CD4-positive, alpha-beta memory T cell (primary cell): ENCODE measurements around the gene POGZ. TPM values are rescaled to one million over a fixed set of nuclear protein-coding genes. Genes with fewer than 3 reads are reported as not detected.
A peak's percentile ranks its signal among the peaks of the same experiment; 100 is the strongest.
"Not testable (repeated sequence)": the region's sequence is repeated elsewhere in the genome, so short reads cannot be mapped to it uniquely, and the experiment has no call there.

Experiments used
- CTCF ChIA-PET: fragments of 350-600 bp; sonication (Branson Sonifier 250); formaldehyde crosslinking; loops from one replicate; lab custom pipeline; 2021; ENCODE audit warnings: inconsistent platforms; ENCODE audit not compliant: partially characterized antibody; lab: Charles Lee
- POLR2A ChIA-PET: fragments of 350-600 bp; sonication (Branson Sonifier 250); formaldehyde crosslinking; loops from one replicate; lab custom pipeline; 2021; ENCODE audit not compliant: partially characterized antibody; lab: Charles Lee
- DNase-seq, 5 donors: peaks; one replicate each; pipeline versions ENCODE4 v3.0.0 to v3.0.0-alpha.2; 2020 to 2022; ENCODE audit warnings: mixed read lengths in 1 of 5
- H3K27ac ChIP-seq: one replicate; pipeline ENCODE4 v1.7.0; 2013; ENCODE audit warnings: low read depth, low read length
- H3K27me3 ChIP-seq: 2 replicates; pipeline ENCODE4 v1.7.0; 2013; ENCODE audit warnings: mild to moderate bottlenecking, low read length, moderate library complexity; ENCODE audit not compliant: insufficient read depth
- H3K36me3 ChIP-seq: 2 replicates; pipeline ENCODE4 v1.7.0; 2013; ENCODE audit warnings: mild to moderate bottlenecking, low read length, moderate library complexity; ENCODE audit not compliant: insufficient read depth
- H3K4me1 ChIP-seq: 2 replicates; pipeline ENCODE4 v1.7.0; 2013; ENCODE audit warnings: mild to moderate bottlenecking, low read length, moderate library complexity; ENCODE audit not compliant: insufficient read depth
- H3K4me3 ChIP-seq, 2 donors: one replicate each; pipeline ENCODE4 v1.7.0; 2013; ENCODE audit warnings: low read length in 2 of 2, mild to moderate bottlenecking in 1 of 2
- H3K9me3 ChIP-seq, 2 donors: one replicate each; pipeline ENCODE4 v1.7.0; 2013; ENCODE audit warnings: low read length in 2 of 2, control low read depth in 1 of 2; ENCODE audit not compliant: control insufficient read depth in 1 of 2
- H3K27ac Mint-ChIP-seq, 7 donors: one replicate each; pipeline ENCODE4 v1.8.0; 2020 to 2021; ENCODE audit warnings: mixed read lengths in 7 of 7, mild to moderate bottlenecking in 6 of 7, inconsistent platforms in 3 of 7, moderate library complexity in 3 of 7
- H3K27me3 Mint-ChIP-seq, 2 donors: one replicate each; pipeline ENCODE4 v1.8.0; 2020 to 2021; ENCODE audit warnings: mixed read lengths in 2 of 2
- H3K36me3 Mint-ChIP-seq, 2 donors: one replicate each; pipeline ENCODE4 v1.8.0; 2020 to 2021; ENCODE audit warnings: mixed read lengths in 2 of 2, inconsistent platforms in 1 of 2, mild to moderate bottlenecking in 1 of 2
- H3K4me1 Mint-ChIP-seq, 4 donors: one replicate each; pipeline ENCODE4 v1.8.0; 2020 to 2021; ENCODE audit warnings: mixed read lengths in 4 of 4, mild to moderate bottlenecking in 1 of 4
- H3K4me3 Mint-ChIP-seq, 8 donors: one replicate each; pipeline ENCODE4 v1.8.0; 2020 to 2021; ENCODE audit warnings: mixed read lengths in 8 of 8, mild to moderate bottlenecking in 7 of 8, moderate library complexity in 6 of 8, inconsistent platforms in 3 of 8
- H3K9me3 Mint-ChIP-seq, 8 donors: one replicate each; pipeline ENCODE4 v1.8.0; 2020 to 2021; ENCODE audit warnings: mixed read lengths in 8 of 8, mild to moderate bottlenecking in 5 of 8, inconsistent platforms in 3 of 8, moderate library complexity in 1 of 8
- intact Hi-C: fragments of 100-400 bp; cut with micrococcal nuclease; formaldehyde crosslinking; loops from one replicate; pipeline ENCODE4 v1.15.1; 2023
- polyA plus RNA-seq, 2 donors: library from polyadenylated mRNA; unstranded; fragments of 300-500 nt; fragmentation: Illumina TruSeq; gene quantifications; one replicate each; pipeline ENCODE4 v1.2.3, GENCODE V29; 2021
- total RNA-seq, 2 experiments: library from RNA; stranded (reverse); gene quantifications; one replicate each; pipeline ENCODE4 v1.2.3, GENCODE V29; 2021

The POGZ gene
- total and polyA plus RNA-seq, 4 experiments from 2014 or later: 0.87 to 130 (median 65.8) TPM

- Histone ChIP-seq H3K36me3 (peaks cover 24% of the 10 kb centered on the region), H3K27me3 (no peaks in the 10 kb centered on the region), H3K4me3 (peak within 1 kb of the TSS; percentile 80 to 85), H3K4me1 (peaks cover 23% of the 10 kb centered on the region), H3K9me3 (no peaks in the 10 kb centered on the region), H3K27ac (peak within 1 kb of the TSS; percentile 97)
- DNase-seq: peak; percentile 86 to 92 (median 89)
- Mint-ChIP-seq H3K4me1 (peaks cover 14 to 31% (median 18%) of the 10 kb centered on the region in 4 donors), H3K27me3 (no peaks in the 10 kb centered on the region), H3K27ac (peak within 1 kb of the TSS; percentile 86 to 100 (median 99)), H3K4me3 (peak within 1 kb of the TSS; percentile 90 to 99 (median 95)), H3K9me3 (no peaks in the 10 kb centered on the region), H3K36me3 (peaks cover 30 to 47% of the 10 kb centered on the region in 2 donors)
- ChIA-PET POLR2A (interaction anchor here (0.8 to 2.9 kb wide), 15 partner anchors 9 to 242 kb away, joined by 3 to 15 read pairs (median 4); partner anchors contain the start of genes PI4KB, POGZ, PSMD4 and RFX5), CTCF (interaction anchor here (1.3 to 2.9 kb wide), 5 partner anchors 16 to 118 kb away, joined by 3 to 13 read pairs (median 4); no protein-coding TSS in a partner anchor)
- intact Hi-C loops: loop anchor here (1.0 to 10.0 kb wide), 5 partner anchors 52 to 205 kb away; partner anchors contain the start of genes PI4KB, PIP5K1A, RFX5 and VPS72
Observed at GRCh38 chr1:151399324-151400171, 59.7 kb downstream of the POGZ start, which contains the start of gene PSMB4. Gene PSMB4 (plus strand): TSS chr1:151399573. CDS start chr1:151399588, 15 bp downstream.

GRCh38 chr1:151396265-151396664, 63.0 kb downstream of the POGZ start:
- peak overlapping the region in 1 of 7 donors; percentile 65 for H3K27ac Mint-ChIP-seq
- H3K36me3 ChIP-seq: peaks cover 10% of the 10 kb centered on the region
- H3K27ac ChIP-seq, H3K27me3 Mint-ChIP-seq, H3K27me3 ChIP-seq, H3K9me3 Mint-ChIP-seq, DNase-seq, H3K4me3 Mint-ChIP-seq, POLR2A ChIA-PET, H3K9me3 ChIP-seq, H3K4me3 ChIP-seq: not testable (repeated sequence)
- H3K4me1 Mint-ChIP-seq: peaks cover 14 to 22% (median 17%) of the 10 kb centered on the region in 4 donors
- peaks cover 19% of the 10 kb centered on the region for H3K4me1 ChIP-seq
- H3K36me3 Mint-ChIP-seq: peaks cover 8 to 19% of the 10 kb centered on the region in 2 donors
- CTCF ChIA-PET: interaction anchor here (1.0 to 2.2 kb wide), 3 partner anchors 56 to 95 kb away, joined by 3 to 8 read pairs (median 7); partner anchors contain the start of gene PI4KB
- intact Hi-C loops: loop anchor here (10.0 kb wide), 1 partner anchor 201 kb away; the partner anchor contains the start of genes PIP5K1A and VPS72

- intact Hi-C loops: loop anchor here (10.0 kb wide), 1 partner anchor 199 kb away; the partner anchor contains the start of genes PIP5K1A and VPS72
- no peaks in the 10 kb centered on the region for H3K27me3 ChIP-seq
- ChIA-PET CTCF (interaction anchor here (0.7 to 1.3 kb wide), 2 partner anchors 8 to 13 kb away, joined by 3 to 7 read pairs; no protein-coding TSS in a partner anchor), POLR2A (no interaction called here)
- H3K27ac ChIP-seq: no peak overlapping the region
- Mint-ChIP-seq H3K36me3 (no peaks in the 10 kb centered on the region), H3K27me3 (no peaks in the 10 kb centered on the region), H3K9me3 (no peaks in the 10 kb centered on the region), H3K4me3 (no peak overlapping the region), H3K4me1 (peaks cover 0 to 2% (median 0%) of the 10 kb centered on the region in 4 donors), H3K27ac (no peak overlapping the region)
- H3K36me3 ChIP-seq: no peaks in the 10 kb centered on the region
- no peaks in the 10 kb centered on the region for H3K9me3 ChIP-seq
- no peak for DNase-seq
- H3K4me3 ChIP-seq: no peak overlapping the region
- peaks cover 1% of the 10 kb centered on the region for H3K4me1 ChIP-seq
Observed at GRCh38 chr1:151393583-151393982, 65.7 kb downstream of the POGZ start.

DNA sequence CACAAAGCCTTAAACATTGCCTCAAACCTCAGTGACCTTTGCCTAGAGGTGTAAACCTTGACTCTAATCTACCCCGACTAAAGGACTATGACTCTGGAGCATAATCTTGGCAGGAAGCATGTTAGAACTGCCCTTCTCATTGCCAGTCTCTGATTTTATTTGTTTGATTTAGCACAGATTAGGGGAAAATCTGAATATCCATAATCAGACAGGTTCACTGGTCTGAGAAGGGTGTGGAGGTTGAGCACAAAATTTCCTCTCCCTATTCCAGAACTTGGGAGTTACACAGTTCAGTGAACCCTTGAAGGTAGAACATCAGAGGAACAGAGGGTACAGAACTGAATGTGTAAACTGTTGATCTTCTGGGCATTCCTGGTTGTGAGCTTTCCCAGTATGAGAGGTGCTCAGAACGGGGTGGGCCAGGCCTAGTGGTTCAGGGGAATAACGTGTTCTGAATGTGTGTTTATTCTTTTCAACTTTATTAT, 68.2 kb downstream of the POGZ start:
- H3K27ac Mint-ChIP-seq: no peak overlapping the region
- CTCF ChIA-PET: no interaction called here
- POLR2A ChIA-PET: no interaction called here

GRCh38 chr1:151390221-151391078, 68.8 kb downstream of the POGZ start:
- H3K27me3 ChIP-seq, H3K27ac ChIP-seq, H3K27ac Mint-ChIP-seq, H3K4me3 Mint-ChIP-seq, H3K36me3 ChIP-seq, H3K36me3 Mint-ChIP-seq, H3K4me1 ChIP-seq, H3K27me3 Mint-ChIP-seq, POLR2A ChIA-PET, H3K4me1 Mint-ChIP-seq, DNase-seq, H3K9me3 Mint-ChIP-seq, H3K9me3 ChIP-seq, H3K4me3 ChIP-seq: not testable (repeated sequence)
- CTCF ChIA-PET: interaction anchor here (0.7 kb wide), 1 partner anchor 834 kb away, joined by 3 read pairs; no protein-coding TSS in a partner anchor
- intact Hi-C loops: loop anchor here (10.0 kb wide), 1 partner anchor 196 kb away; the partner anchor contains the start of genes PIP5K1A and VPS72

More for the DNA sequence above, 68.2 kb downstream of the POGZ start:
- H3K4me1 ChIP-seq: no peaks in the 10 kb centered on the region
- no peak for DNase-seq
- no peaks in the 10 kb centered on the region for H3K36me3 ChIP-seq
- no peaks in the 10 kb centered on the region for H3K27me3 ChIP-seq
- H3K27ac ChIP-seq: no peak overlapping the region
- intact Hi-C loops: loop anchor here (10.0 kb wide), 1 partner anchor 196 kb away; the partner anchor contains the start of genes PIP5K1A and VPS72
- no peaks in the 10 kb centered on the region for H3K9me3 ChIP-seq
- Mint-ChIP-seq H3K4me1 (no peaks in the 10 kb centered on the region), H3K9me3 (no peaks in the 10 kb centered on the region), H3K4me3 (no peak overlapping the region), H3K27me3 (no peaks in the 10 kb centered on the region), H3K36me3 (no peaks in the 10 kb centered on the region)
- no peak overlapping the region for H3K4me3 ChIP-seq

DNA sequence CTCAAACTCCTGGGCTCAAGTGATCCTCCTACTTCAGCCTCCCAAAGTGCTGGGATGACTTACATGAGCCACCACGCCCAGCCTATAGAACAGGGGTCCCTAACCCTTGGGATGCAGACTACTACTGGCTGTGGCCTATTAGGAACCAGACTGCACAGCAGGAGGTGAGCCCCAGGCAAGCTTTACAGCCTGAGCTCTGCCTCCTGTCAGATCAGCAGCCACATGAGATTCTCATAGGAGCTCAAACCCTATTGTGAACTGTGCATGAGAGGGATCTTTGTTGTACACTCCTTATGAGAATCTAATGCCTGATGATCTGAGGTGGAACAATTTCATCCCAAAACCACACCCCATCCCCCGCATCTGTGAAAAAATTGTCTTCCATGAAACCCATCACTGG, 73.3 kb downstream of the POGZ start:
- Histone ChIP-seq H3K4me1 (no peaks in the 10 kb centered on the region), H3K36me3 (no peaks in the 10 kb centered on the region), H3K4me3 (no peak overlapping the region), H3K9me3 (no peaks in the 10 kb centered on the region), H3K27ac (no peak overlapping the region), H3K27me3 (no peaks in the 10 kb centered on the region)
- CTCF ChIA-PET: interaction anchor here (1.0 kb wide), 1 partner anchor 8 kb away, joined by 7 read pairs; no protein-coding TSS in a partner anchor
- POLR2A ChIA-PET: no interaction called here
- H3K27ac Mint-ChIP-seq: no peak overlapping the region
- H3K4me1 Mint-ChIP-seq: no peaks in the 10 kb centered on the region
- no peaks in the 10 kb centered on the region for H3K36me3 Mint-ChIP-seq
- no peak overlapping the region for H3K4me3 Mint-ChIP-seq
- intact Hi-C loops: no loop called here
- H3K27me3 Mint-ChIP-seq: no peaks in the 10 kb centered on the region
- no peak for DNase-seq
- no peaks in the 10 kb centered on the region for H3K9me3 Mint-ChIP-seq
